CD1c-positive myeloid dendritic cell (primary cell): Measurements from ENCODE around the gene ITGB2.

Source experiments
- DNase-seq: peaks from one replicate; pipeline ENCODE4 v3.0.0-alpha.2; 2016; ENCODE audit errors: extremely low spot score

Gene ITGB2

GRCh38 chr21:44897326-44898010 lies 23.2 kb downstream of the ITGB2 start:
- peak; percentile 62 for DNase-seq

- no peak for DNase-seq
Observed at GRCh38 chr21:44896561-44897286, 24.0 kb downstream of the ITGB2 start.

- no peak for DNase-seq
Observed at GRCh38 chr21:44895859-44896258, 24.8 kb downstream of the ITGB2 start.

GRCh38 chr21:44894687-44895302 lies 25.9 kb downstream of the ITGB2 start:
- DNase-seq: no peak

GRCh38 chr21:44893948-44894656 lies 26.6 kb downstream of the ITGB2 start:
- no peak for DNase-seq

- no peak for DNase-seq
Observed at GRCh38 chr21:44893278-44893556, 27.5 kb downstream of the ITGB2 start.

- DNase-seq: peak; percentile 78
Observed at GRCh38 chr21:44892536-44893277, 28.0 kb downstream of the ITGB2 start.

- no peak for DNase-seq
Observed at GRCh38 chr21:44892095-44892494, 28.6 kb downstream of the ITGB2 start.

- DNase-seq: no peak
Observed at GRCh38 chr21:44891631-44892031, 29.1 kb downstream of the ITGB2 start.

GRCh38 chr21:44890961-44891541 lies 29.6 kb downstream of the ITGB2 start:
- no peak for DNase-seq

- no peak for DNase-seq
Observed at GRCh38 chr21:44890338-44890931, 30.3 kb downstream of the ITGB2 start.

- no peak for DNase-seq
Observed at GRCh38 chr21:44889625-44890337, 30.9 kb downstream of the ITGB2 start.

- no peak for DNase-seq
Observed at GRCh38 chr21:44888581-44889550, 31.8 kb downstream of the ITGB2 start.

- no peak for DNase-seq
Observed at GRCh38 chr21:44887807-44888580, 32.7 kb downstream of the ITGB2 start.

- no peak for DNase-seq
Observed at GRCh38 chr21:44887126-44887806, 33.4 kb downstream of the ITGB2 start.

GRCh38 chr21:44886113-44887075 lies 34.3 kb downstream of the ITGB2 start:
- no peak for DNase-seq

GRCh38 chr21:44885615-44886014 lies 35.1 kb downstream of the ITGB2 start:
- no peak for DNase-seq
